SH-SY5Y (cell line): ENCODE data around the gene MYBPC2.

Experiments used
- GATA2 ChIP-seq: IDR thresholded peaks from 2 replicates; pipeline ENCODE4 v1.6.1; 2011; ENCODE audit warnings: mild to moderate bottlenecking, low read depth, low read length
- GATA3 ChIP-seq: IDR thresholded peaks from 2 replicates; pipeline ENCODE4 v1.6.1; 2011; ENCODE audit warnings: low read depth, mild to moderate bottlenecking, low read length, moderate library complexity

DNA sequence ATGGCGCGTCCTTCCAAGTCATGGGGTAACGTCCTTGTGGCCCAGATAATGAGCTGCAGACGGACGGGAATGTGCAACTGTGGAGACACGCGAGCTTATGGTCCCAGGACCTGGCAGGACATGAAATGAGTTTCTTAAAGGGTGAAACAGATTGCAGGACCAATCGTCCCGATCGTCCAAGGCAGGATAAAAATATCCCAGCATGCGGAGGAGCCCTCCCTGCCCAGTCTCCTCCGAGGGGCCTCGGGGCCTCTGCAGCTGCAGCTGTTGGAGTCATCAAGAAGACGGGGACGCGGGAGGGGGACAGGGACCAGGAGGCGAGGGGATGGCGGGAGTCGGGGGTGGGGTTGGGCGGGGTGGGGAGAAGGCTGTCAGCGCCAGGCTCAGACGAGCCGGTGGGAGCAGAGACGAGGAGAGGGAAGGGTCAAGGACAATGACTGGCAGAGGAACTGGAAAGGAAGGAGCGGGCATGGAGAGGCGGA is 58.3 kb downstream of the MYBPC2 start:
- TF ChIP-seq GATA2: no peak
- no peak for TF ChIP-seq GATA3
